GM19324 (cell line): ENCODE data around the gene SOX13.
"Not testable (repeated sequence)": the region's sequence is repeated elsewhere in the genome, so short reads cannot be mapped to it uniquely, and the experiment has no call there.

Experiments
- ATAC-seq: cut with Tn5 transposase; IDR thresholded peaks from one replicate; pipeline ENCODE4 v1.9.1; 2021; ENCODE audit warnings: mild to moderate bottlenecking, moderate library complexity; ENCODE audit not compliant: unreplicated experiment, low FRiP score

Gene SOX13

GRCh38 chr1:204072931-204073836 lies at the start of gene SOX13:
Gene SOX13 (plus strand): TSS chr1:204073115. CDS start chr1:204112916, 39,801 bp downstream.
- ATAC-seq: no peak

- no peak for ATAC-seq
These were observed 46.8 kb upstream of the SOX13 start for GRCh38 chr1:204025917-204026707.

DNA sequence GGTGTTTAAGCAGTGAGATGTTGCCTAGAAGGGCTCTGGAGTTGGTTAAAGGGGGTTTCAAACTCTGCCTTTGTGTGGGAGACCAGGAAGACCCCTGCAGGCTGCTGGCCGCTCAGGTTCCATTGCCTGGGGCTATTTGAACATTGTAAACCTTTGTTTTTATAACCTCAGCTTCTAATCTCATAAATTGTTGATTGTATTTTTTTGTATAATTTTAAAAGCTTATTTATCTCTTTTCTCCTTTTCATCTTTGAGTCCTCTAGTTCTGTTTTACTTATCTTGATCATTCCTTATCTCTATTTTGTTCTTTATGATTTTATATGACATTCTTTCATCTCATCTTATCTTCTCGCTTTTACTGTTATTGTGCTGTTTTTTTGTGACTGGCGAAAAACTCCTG lies 45.5 kb upstream of the SOX13 start:
- ATAC-seq: no peak

- ATAC-seq: no peak
These were observed 43.9 kb upstream of the SOX13 start for GRCh38 chr1:204029016-204029415.

DNA sequence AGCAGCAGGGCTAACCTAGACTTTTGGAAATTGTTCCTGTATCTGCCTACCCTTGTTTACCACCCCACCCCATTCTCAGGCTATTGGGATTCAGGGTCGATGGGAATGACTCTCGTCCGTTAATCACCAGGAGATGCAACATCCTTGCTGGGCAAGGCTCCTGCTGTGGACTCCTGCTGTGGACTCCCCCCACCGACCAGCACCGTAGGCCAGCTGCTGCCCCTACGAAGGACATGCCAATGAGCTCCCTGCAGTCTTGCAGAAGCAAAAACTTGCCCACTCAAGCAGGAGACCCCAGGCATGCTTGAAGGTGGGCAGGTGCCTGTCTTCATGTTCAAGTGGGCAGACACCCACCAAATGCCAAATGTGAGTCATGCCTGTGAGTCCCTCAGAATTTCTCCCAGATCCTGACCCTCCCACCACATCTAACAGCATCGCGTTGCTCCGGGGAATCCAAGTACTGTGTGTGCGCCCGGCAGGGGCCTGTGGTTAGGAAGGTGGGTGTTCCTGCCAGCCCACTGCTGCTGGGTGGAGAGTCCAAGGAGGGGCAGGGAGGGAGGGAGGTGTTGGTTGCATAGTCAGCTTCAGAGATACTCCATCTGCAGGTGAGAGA lies 41.7 kb upstream of the SOX13 start:
- no peak for ATAC-seq

DNA sequence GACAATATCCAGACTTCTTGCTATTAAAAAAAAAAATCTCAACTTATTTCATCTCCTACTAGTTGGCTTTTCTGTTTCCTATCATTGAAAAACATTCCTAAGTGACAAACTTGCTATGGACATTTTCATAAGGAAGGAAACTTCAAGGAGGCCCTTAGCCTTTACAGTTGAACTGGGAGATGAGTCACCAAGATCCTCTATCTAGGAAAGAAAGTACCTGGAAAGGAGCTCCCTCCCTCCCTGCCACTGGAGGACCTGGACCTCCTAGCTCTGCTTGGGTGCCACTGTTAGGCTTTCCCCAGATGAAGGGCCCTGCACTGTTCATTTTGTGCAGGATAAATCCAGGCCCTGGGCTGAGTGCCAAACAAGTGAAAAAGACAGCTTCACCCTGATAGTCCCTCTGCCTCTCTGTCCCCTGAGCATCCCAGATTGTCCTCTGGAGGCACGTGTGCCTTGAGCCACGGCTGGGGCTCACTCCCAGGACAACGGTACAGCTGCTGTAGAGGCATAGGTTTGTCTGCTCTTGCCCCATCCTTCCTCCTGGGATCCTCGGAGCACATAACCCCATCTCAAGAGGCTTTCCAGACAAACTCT lies 40.2 kb upstream of the SOX13 start:
- ATAC-seq: no peak

DNA sequence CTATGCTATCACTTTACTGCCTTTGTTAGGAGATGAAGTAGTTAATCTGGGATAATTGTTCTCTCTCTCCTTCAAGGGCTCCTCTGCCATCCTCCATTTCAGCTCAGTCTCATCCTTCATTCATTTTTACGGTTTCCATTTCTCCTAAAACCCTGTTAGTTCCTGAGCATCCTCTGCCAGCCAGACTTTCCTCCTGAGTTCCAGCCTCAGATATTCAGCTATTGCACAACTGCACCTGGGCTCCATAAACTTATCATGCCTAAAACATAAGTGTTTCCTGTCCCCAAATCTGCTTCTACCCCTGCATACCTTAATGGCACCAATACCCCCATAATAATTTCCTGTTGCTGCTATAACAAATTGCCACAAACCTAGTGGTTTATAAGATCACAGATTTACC lies 39.6 kb upstream of the SOX13 start:
- ATAC-seq: no peak

DNA sequence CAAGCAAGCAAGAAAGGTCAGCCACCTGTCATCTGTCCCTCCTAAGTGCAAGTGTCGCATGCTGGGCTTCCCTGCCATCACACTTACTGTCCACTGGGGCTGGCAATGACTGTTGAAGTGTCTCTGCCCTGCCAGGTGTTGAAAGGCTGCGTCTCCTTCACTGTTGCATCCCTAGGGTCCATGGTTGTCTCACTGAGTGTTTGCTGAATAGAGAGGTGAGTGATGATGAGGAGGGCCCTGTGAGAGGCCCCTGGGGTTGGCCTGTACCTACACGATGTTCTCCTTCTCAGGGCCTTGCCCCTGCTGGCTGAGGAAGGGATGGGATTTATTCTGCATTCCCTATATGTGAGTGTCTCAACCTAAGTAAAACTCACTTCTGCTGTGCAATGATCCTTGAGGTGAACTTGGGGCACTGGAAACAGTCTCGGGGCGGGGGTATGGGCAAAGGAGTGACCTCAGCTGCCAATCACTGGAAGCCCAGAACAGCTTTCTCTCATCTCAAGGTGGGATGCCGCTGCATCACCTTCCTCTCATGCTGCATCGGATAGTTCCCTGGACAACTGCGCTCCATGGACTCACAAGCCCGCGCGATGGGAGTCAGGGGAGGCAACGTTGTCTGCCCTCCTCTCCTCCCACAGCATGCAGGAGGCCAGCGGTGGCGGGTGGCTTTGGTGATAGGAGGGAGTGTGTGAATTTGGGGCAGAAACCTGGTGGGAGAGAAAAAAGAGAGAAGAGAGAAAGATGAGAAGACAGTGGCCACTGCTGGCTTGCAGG lies 35.8 kb upstream of the SOX13 start:
- no peak for ATAC-seq

DNA sequence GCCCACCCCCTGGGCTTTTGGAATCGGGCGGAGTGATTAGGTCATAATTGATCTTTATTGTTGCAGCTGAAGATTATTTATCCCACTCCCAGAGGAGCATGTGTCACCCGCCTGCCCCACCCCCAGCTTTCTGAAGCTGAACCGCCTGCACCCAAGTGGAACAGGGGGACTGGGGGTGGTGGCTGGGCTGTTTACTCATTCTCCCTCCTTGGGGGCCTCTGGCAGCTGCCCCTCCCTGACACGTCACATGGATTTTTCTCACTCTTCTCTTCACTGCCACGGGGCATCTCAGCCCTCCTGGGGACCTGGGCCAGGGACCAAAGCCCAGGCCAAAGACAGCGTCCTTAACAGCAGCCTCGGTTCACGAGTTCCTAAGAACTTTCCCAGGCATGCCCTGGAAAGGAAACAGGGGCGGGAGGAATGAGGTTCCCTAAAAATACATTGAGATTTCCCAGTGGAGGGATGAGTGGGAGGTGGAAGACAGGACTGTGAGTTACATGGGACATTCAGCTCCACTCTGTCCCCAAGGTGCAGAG lies 31.6 kb upstream of the SOX13 start:
- ATAC-seq: no peak

GRCh38 chr1:204041803-204042505 lies 31.0 kb upstream of the SOX13 start:
- ATAC-seq: no peak

DNA sequence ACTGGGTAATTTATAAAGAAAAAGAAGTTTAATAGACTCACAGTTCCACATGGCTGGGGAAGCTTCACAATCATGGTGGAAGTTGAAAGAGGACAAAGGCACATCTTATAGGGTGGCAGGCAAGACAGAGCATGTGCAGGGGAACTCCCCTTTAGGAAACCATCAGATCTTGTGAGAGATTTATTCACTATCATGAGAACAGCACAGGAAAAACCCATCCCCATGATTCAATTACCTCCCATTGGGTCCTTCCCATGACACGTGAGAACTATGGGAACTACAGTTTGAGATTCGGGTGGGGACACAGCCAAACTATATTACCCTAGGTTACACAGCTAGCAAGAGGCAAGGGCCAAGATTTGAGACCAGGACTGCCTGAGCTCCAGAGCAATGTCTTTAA lies 30.4 kb upstream of the SOX13 start:
- no peak for ATAC-seq

DNA sequence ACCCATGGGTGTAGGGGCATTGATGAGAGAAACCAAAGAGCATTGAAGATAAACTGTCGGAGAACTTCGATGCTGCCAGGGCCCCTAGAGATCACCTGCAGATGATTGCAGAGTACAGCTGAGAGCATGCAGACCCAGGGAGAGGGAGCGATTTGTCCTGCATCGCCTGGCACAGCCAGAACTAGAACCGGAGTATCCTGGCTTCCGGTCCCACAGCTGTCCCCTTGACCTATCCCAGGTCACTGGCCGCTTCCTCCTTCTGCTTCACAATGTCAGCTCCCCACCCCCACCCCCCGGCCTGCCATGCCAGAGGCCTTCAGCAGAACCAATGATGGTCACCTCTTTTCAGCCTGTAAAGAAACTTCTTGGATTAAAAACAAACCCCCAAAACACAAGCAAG lies 29.2 kb upstream of the SOX13 start:
- no peak for ATAC-seq

DNA sequence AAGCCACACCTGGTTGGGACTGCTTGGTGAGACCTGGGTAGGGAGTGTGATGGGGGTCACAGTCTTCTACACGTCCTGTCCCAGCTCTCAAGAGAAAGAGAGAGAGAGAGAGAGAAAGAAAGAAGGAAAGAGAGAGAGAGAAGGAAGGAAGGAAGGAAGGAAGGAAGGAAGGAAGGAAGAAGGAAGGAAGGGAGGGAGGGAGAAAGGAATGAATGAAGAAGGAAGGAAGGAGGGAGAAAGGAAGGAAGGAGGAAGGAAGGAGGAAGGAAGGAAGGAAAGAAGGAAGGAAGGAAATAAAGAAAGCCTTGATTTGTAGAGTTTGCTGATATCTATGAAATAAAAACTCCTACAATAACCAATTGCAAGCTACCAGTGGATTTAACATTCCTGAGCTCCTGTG lies 28.5 kb upstream of the SOX13 start:
- no peak for ATAC-seq

GRCh38 chr1:204045430-204045829 lies 27.5 kb upstream of the SOX13 start:
- ATAC-seq: no peak

- ATAC-seq: no peak
These were observed 26.6 kb upstream of the SOX13 start for GRCh38 chr1:204046346-204046745.

GRCh38 chr1:204048796-204049195 lies 24.1 kb upstream of the SOX13 start:
- not testable (repeated sequence) for ATAC-seq

DNA sequence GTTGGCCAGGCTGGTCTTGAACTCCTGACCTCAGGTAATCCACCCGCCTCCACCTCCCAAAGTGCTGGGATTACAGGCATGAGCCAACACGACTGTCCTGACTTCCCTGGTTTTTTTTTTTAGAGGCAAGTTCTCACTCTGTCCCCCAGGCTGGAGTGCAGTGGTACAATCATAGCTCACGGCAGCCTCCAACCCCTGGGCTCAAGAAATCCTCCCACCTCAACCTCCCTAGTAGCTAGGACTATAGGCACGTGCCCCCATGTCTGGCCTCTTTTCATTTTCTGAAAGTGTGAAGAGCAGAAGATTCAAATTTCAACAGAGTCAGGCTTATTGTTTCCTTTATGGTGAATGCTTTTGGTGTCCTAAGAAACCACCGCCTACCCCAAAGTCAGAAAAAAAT lies 21.7 kb upstream of the SOX13 start:
- no peak for ATAC-seq

DNA sequence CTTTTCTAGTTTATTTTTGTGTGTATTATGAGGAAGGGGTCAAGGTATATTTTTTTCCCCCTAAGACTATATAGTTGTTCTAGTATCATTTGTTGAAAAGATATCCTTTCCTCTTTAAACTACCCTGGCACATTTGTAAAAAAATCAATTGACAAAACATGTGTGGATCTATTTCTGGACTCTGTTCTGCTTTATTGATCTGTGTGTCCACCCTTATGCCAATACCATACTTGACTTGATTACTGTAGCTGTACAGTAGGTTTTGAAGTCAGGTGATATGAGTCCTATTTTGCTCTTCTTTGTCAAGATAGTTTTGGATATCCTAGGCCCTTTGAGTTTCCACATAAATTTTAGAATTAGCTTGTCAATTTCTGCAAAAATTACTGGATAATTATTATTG lies 21.2 kb upstream of the SOX13 start:
- no peak for ATAC-seq

DNA sequence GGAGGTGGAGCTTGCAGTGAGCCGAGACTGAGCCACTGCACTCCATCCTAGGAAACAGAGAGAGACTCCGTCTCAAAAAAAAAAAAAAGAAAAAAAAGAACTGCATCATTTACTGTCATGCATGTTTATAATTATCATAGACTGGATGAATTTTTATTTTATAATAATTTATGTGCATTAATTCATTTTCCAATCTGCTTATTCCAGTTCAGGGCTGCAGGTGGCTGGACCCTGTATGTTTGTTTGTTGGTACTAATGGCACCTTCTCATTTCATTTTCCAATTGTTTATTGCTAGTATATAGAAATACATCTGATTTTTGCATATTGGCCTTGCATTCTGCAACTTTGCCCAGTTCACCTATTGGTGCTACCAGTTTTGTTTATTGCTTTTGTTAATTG lies 19.0 kb upstream of the SOX13 start:
- ATAC-seq: no peak
